Measurements from ENCODE around the gene MED31.
"Not testable (repeated sequence)": the region's sequence is repeated elsewhere in the genome, so short reads cannot be mapped to it uniquely, and the experiment has no call there.

Gene MED31

GRCh38 chr17:6608321-6608720 lies 43.1 kb downstream of the MED31 start:
- no peak for DNase-seq

GRCh38 chr17:6605142-6605541 lies 46.3 kb downstream of the MED31 start:
- DNase-seq = no peak

GRCh38 chr17:6603744-6604325 lies 47.6 kb downstream of the MED31 start:
- DNase-seq = no peak

GRCh38 chr17:6602141-6602540 lies 49.3 kb downstream of the MED31 start:
- no peak for DNase-seq

- peak; percentile 91 for DNase-seq
Measured at GRCh38 chr17:6599364-6599763, 52.0 kb downstream of the MED31 start.

GRCh38 chr17:6597727-6598126 lies 53.7 kb downstream of the MED31 start:
- DNase-seq = no peak

- no peak for DNase-seq
Measured at GRCh38 chr17:6596941-6597340, 54.5 kb downstream of the MED31 start.

GRCh38 chr17:6596511-6596910 lies 54.9 kb downstream of the MED31 start:
- no peak for DNase-seq

- no peak for DNase-seq
Measured at GRCh38 chr17:6596081-6596480, 55.3 kb downstream of the MED31 start.

GRCh38 chr17:6593371-6593770 lies 58.0 kb downstream of the MED31 start:
- not testable (repeated sequence) for DNase-seq
